ENCODE results near the gene DMRTC2.

GRCh38 chr19:41839211-41839610, 5.6 kb upstream of the DMRTC2 start:
- TF ChIP-seq POLR2A (conservative IDR thresholded peaks at IDR 0.05) (no peak), CTCF (IDR thresholded peaks at IDR 0.05 in 2 of 3, conservative IDR thresholded peaks at IDR 0.05 in 1 of 3; ENCODE audit: insufficient read depth in 2 of 3, low read depth in 1 of 3, low read length in 3 of 3) (no peak), TCF3 (CRISPR knock-in tag; IDR thresholded peaks at IDR 0.05) (no peak), KDM1A (IDR thresholded peaks at IDR 0.05) (no peak), PCBP2 (IDR thresholded peaks at IDR 0.05; ENCODE audit: low read depth, low read length, poor library complexity, severe bottlenecking) (no peak), ZFP36 (IDR thresholded peaks at IDR 0.05; ENCODE audit: low read depth, low read length, partially characterized antibody) (no peak), REST (IDR thresholded peaks at IDR 0.05; ENCODE audit: borderline replicate concordance) (no peak), REST (CRISPR knock-in tag; IDR thresholded peaks at IDR 0.05; ENCODE audit: low read depth) (no peak), ZNF583 (CRISPR knock-in tag; IDR thresholded peaks at IDR 0.05) (no peak), ETS1 (conservative IDR thresholded peaks at IDR 0.05; ENCODE audit: control insufficient read depth, low read depth, low read length) (no peak), ARID4B (CRISPR knock-in tag; IDR thresholded peaks at IDR 0.05) (no peak), NR3C1 (CRISPR knock-in tag; IDR thresholded peaks at IDR 0.05) (no peak), ZNF143 (CRISPR knock-in tag; IDR thresholded peaks at IDR 0.05) (no peak), TRIM28 (IDR thresholded peaks at IDR 0.05) (no peak), MYC (IDR thresholded peaks at IDR 0.05; ENCODE audit: low read depth, low read length) (no peak), MYC (CRISPR knock-in tag; IDR thresholded peaks at IDR 0.05; ENCODE audit: borderline replicate concordance, low read depth) (no peak)
